Body of pancreas (tissue), 4 donors: ENCODE data around the gene GORAB. TPM values are rescaled to one million over a fixed set of nuclear protein-coding genes. Genes with fewer than 3 reads are reported as not detected.

ENCODE experiments used
- ATAC-seq: fragments of 150-250 bp; one replicate; pipeline ENCODE4 v1.9.1; 2016
- DNase-seq, 4 donors: peaks; one replicate each; pipeline ENCODE4 v3.0.0-alpha.2; 2019
- H3K27ac ChIP-seq, 4 donors: fragments of 200-600 bp; sonication (generic); 1 replicate in 3 of 4; 2 replicates in 1 of 4; pipeline versions ENCODE4 v1.5.1 to v1.6.1; 2016 to 2019; ENCODE audit warnings: mild to moderate bottlenecking in 1 of 4, mixed read lengths in 1 of 4, moderate library complexity in 1 of 4
- H3K27me3 ChIP-seq, 2 donors: fragments of 200-600 bp; sonication (generic); one replicate each; pipeline ENCODE4 v1.6.0; 2016; ENCODE audit warnings: mild to moderate bottlenecking in 1 of 2
- H3K36me3 ChIP-seq, 2 donors: fragments of 200-600 bp; sonication (generic); replicated peaks in 1 of 2; 2 replicates each; pipeline ENCODE4 v1.5.1; 2016; ENCODE audit warnings: low read depth in 2 of 2; ENCODE audit not compliant: insufficient read depth in 1 of 2
- H3K4me1 ChIP-seq: fragments of 200-600 bp; sonication (generic); one replicate; pipeline ENCODE4 v1.6.0; 2016
- H3K4me3 ChIP-seq, 2 donors: fragments of 200-600 bp; sonication (generic); 1 replicate in 1 of 2; 2 replicates in 1 of 2; pipeline ENCODE4 v1.5.1; 2016 to 2019
- H3K9me3 ChIP-seq, 3 donors: fragments of 200-600 bp; sonication (generic); 1 replicate in 2 of 3; 2 replicates in 1 of 3; pipeline ENCODE4 v1.5.1; 2016
- CTCF ChIP-seq, 7 experiments: fragments of 450-650 bp in 4 of 7; fragments of 200-600 bp in 3 of 7; sonication (generic) in 3 of 7; IDR thresholded peaks; one replicate each; pipeline ENCODE4 v1.5.1; 2016 to 2019; ENCODE audit warnings: antibody characterized with exemption in 7 of 7
- POLR2A ChIP-seq, 3 donors: fragments of 450-650 bp; IDR thresholded peaks; one replicate each; pipeline ENCODE4 v1.6.1; 2016; ENCODE audit warnings: antibody characterized with exemption in 3 of 3, mild to moderate bottlenecking in 2 of 3
- WGBS, 2 donors: methylation state at CpG; one replicate each; pipeline ENCODE4 v1.1.5; 2017; 5-methylcytosine and 5-hydroxymethylcytosine counted together
- intact Hi-C: fragments of 100-400 bp; cut with DNase I; formaldehyde crosslinking; loops from one replicate; pipeline ENCODE4 v1.15.1; 2023
- total RNA-seq, 2 donors: library from RNA; depleted of rRNA; stranded (reverse); fragments of >200 nt; gene quantifications; one replicate each; pipeline ENCODE4 v1.1.0, GENCODE V29; 2016

The GORAB gene
- total RNA-seq, 2 donors from 2014 or later: 7.8 to 12.9 TPM

DNA sequence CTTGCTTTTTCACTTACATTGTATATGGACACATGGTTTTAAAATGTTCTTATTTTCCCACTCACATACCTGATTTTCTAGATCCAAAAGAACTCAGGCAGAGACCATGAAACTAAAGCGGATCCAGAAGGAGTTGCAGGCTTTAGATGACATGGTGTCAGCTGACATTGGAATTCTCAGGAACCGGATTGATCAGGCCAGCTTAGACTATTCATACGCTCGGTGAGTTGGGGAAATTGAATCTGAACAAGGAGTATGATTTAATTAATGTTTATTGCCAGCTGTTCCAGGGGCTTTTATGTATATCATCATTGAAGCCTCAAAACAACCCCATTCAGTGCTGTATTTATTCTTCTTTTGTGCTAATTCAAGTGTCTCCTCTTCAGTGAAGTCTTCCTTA lies 12.7 kb downstream of the GORAB start:
- Histone ChIP-seq H3K4me3 (no peak overlapping the region), H3K36me3 (peaks cover 16 to 17% of the 10 kb centered on the region in 2 donors), H3K4me1 (no peaks in the 10 kb centered on the region), H3K27ac (no peak overlapping the region), H3K9me3 (no peaks in the 10 kb centered on the region), H3K27me3 (no peaks in the 10 kb centered on the region)
- DNase-seq (no peak), ATAC-seq (no peak)
- WGBS, 2 donors: 94 to 95% methylated on average over 4 of the region's 4 CpGs
- intact Hi-C loops: no loop called here
- TF ChIP-seq POLR2A (IDR thresholded peaks at IDR 0.05) (no peak), CTCF (IDR thresholded peaks at IDR 0.05) (no peak)

GRCh38 chr1:170545476-170545875 lies 13.5 kb downstream of the GORAB start:
- Histone ChIP-seq H3K4me3 (no peak overlapping the region), H3K27ac (no peak overlapping the region), H3K36me3 (peaks cover 16 to 17% of the 10 kb centered on the region in 2 donors), H3K9me3 (no peaks in the 10 kb centered on the region), H3K4me1 (no peaks in the 10 kb centered on the region), H3K27me3 (no peaks in the 10 kb centered on the region)
- intact Hi-C loops: no loop called here
- DNase-seq (no peak), ATAC-seq (no peak)
- TF ChIP-seq POLR2A (IDR thresholded peaks at IDR 0.05) (no peak), CTCF (IDR thresholded peaks at IDR 0.05) (no peak)
- WGBS, 2 donors: 96 to 100% methylated on average over 1 of the region's 1 CpG

DNA sequence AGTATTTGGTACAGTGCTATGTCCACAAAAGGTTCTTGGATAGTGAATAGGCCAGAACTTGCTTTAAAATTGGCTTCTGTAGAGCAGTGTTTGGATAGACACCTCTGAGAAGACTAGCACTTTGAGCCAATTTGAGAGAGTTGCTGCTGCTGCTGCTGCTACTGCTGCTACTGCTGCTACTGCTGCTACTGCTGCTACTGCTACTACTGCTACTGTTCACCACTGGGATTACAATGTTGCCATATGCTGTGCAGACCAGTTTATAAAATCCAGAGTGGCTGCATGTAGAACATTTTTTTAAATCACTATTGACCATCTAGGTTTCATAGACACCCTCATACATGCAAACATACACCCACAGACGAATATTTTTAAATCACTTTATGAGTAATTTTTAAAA lies 15.3 kb downstream of the GORAB start:
- DNase-seq (no peak), ATAC-seq (no peak)
- intact Hi-C loops: no loop called here
- TF ChIP-seq POLR2A (IDR thresholded peaks at IDR 0.05): no peak
- no peak for TF ChIP-seq CTCF (IDR thresholded peaks at IDR 0.05)
- Histone ChIP-seq H3K27me3 (no peaks in the 10 kb centered on the region), H3K4me1 (no peaks in the 10 kb centered on the region), H3K36me3 (peaks cover 16 to 19% of the 10 kb centered on the region in 2 donors), H3K4me3 (no peak overlapping the region), H3K27ac (no peak overlapping the region), H3K9me3 (no peaks in the 10 kb centered on the region)
- 98 to 100% methylated on average over 1 of the region's 1 CpG for WGBS, 2 donors

DNA sequence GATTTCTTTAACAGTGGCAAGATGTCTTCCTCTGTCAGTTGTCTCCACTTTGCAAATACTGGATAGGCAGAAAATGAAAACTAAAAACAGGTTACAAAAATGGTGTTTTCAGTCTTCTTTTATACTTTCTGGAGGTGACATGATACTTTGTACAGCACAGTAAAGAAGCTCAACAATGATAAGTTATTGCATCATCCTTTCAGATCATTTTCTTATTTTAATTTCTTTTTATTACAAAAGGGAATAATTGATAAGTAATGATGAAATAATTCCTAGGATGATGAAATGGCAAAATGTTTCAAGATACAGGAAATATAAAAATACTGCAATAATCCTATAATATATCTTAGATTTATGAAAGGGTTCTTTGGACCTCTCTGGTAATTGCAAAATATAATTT lies 16.5 kb downstream of the GORAB start:
- Histone ChIP-seq H3K36me3 (peaks cover 10 to 18% of the 10 kb centered on the region in 2 donors), H3K4me3 (no peak overlapping the region), H3K4me1 (no peaks in the 10 kb centered on the region), H3K9me3 (no peaks in the 10 kb centered on the region), H3K27ac (no peak overlapping the region), H3K27me3 (no peaks in the 10 kb centered on the region)
- DNase-seq (no peak), ATAC-seq (no peak)
- intact Hi-C loops: no loop called here
- TF ChIP-seq POLR2A (IDR thresholded peaks at IDR 0.05) (no peak), CTCF (IDR thresholded peaks at IDR 0.05) (no peak)

DNA sequence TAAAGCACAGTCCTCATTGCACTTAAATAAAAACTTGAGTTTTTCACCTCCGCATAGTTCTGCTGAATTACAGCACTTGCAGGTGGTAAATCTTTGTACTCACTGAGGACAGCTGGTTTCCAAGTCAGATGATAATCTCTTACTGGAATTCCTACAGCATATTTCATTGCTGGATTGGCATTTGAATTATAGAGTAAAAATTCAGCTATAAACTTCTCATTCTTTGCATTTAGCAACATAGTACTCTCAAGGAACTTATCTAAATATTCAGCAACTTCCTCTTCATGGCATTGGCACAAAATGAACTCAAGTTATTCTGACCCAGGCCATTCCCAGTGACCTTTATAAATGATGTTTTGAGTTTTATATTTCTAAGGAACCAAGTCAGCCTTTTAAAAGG lies 23.4 kb downstream of the GORAB start:
- Histone ChIP-seq H3K4me3 (no peak overlapping the region), H3K27ac (no peak overlapping the region), H3K9me3 (no peaks in the 10 kb centered on the region), H3K27me3 (no peaks in the 10 kb centered on the region), H3K4me1 (no peaks in the 10 kb centered on the region), H3K36me3 (peaks cover 0 to 7% of the 10 kb centered on the region in 2 donors)
- ATAC-seq (no peak), DNase-seq (no peak)
- WGBS, 2 donors: 90 to 96% methylated on average over 1 of the region's 1 CpG
- intact Hi-C loops: no loop called here
- TF ChIP-seq CTCF (IDR thresholded peaks at IDR 0.05) (no peak), POLR2A (IDR thresholded peaks at IDR 0.05) (no peak)
